PC-9 (cell line): ENCODE measurements around the gene KLK5.

Experiments
- CTCF ChIP-seq: fragments of 200-600 bp; sonication (generic); conservative IDR thresholded peaks from 2 replicates; pipeline ENCODE4 v1.6.1; 2017; ENCODE audit warnings: mixed run types, antibody characterized with exemption, mild to moderate bottlenecking, moderate library complexity
- EZH2 ChIP-seq: fragments of 200-600 bp; sonication (generic); IDR thresholded peaks from 2 replicates; pipeline ENCODE4 v1.8.0; 2017; ENCODE audit warnings: antibody characterized with exemption, low read depth

- TF ChIP-seq CTCF: no peak
- no peak for TF ChIP-seq EZH2
These were observed 40.7 kb downstream of the KLK5 start for GRCh38 chr19:50912102-50912599.
